GM12872 (cell line): Measurements from ENCODE around the gene GSG1L.

Source experiments
- TF ChIP-seq, protein P1 (sequence below): IDR thresholded peaks from 3 replicates; pipeline ENCODE4 v1.5.1; 2011; ENCODE audit warnings: low read depth, mild to moderate bottlenecking, low read length, moderate library complexity; ENCODE audit not compliant: insufficient read depth

The GSG1L gene

DNA sequence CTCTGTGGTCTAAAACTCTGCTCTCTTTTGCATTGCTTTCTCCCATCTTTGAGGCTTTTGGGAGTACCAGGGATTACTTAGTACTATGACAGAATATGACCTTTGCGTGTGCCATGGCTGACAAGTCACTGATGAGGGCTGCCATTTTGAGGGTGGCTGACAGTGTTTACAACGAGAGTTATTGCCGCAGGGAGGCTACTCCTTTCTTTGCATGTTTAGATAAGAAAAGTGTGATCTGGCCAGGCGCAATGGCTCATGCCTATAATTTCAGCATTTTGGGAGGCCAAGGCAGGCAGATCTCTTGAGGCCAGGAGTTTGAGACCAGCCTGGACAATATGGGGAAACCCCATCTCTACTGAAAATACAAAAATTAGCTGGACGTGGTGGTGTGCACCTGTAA is 77.5 kb downstream of the GSG1L start:
- TF ChIP-seq, protein P1, sequence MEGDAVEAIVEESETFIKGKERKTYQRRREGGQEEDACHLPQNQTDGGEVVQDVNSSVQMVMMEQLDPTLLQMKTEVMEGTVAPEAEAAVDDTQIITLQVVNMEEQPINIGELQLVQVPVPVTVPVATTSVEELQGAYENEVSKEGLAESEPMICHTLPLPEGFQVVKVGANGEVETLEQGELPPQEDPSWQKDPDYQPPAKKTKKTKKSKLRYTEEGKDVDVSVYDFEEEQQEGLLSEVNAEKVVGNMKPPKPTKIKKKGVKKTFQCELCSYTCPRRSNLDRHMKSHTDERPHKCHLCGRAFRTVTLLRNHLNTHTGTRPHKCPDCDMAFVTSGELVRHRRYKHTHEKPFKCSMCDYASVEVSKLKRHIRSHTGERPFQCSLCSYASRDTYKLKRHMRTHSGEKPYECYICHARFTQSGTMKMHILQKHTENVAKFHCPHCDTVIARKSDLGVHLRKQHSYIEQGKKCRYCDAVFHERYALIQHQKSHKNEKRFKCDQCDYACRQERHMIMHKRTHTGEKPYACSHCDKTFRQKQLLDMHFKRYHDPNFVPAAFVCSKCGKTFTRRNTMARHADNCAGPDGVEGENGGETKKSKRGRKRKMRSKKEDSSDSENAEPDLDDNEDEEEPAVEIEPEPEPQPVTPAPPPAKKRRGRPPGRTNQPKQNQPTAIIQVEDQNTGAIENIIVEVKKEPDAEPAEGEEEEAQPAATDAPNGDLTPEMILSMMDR: no peak

DNA sequence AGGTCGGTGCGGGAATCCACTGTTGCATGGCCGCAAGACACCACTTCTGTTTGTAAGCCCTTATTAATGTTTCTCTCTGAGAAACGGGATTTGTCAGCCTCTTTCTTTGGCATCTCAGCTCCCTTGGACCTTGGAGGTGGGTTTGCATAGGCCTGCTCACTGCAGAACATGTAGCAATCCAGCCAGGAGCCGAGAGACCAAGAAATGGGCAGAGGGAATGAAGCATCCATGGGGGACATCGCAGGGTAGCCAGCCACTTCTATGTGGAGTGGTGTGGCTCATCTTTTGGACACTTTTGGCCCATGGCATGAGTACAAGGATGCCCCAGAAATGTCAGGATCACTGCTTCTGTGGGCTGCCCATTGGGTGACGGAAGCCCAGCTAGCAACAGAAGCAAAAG is 79.4 kb downstream of the GSG1L start:
- TF ChIP-seq, protein P1: no peak

DNA sequence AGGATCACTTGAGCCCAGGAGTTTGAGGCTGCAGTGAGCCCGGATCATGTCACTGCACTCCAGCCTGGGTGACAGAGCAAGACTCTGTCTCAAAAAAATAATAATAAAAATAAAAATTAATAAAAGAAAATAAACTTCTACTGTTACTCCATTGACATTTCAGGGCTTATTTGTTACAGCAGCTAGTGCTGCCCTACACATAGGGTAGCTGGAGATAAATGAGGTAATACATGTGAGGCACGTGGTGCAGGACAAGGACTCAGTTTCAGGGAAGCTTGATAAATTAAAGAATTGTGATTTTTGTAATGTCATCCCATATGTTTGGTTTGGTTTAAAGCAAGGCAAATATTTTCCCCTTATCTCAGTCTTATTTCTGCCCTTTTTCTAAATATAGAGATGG is 80.3 kb downstream of the GSG1L start:
- TF ChIP-seq, protein P1: no peak

DNA sequence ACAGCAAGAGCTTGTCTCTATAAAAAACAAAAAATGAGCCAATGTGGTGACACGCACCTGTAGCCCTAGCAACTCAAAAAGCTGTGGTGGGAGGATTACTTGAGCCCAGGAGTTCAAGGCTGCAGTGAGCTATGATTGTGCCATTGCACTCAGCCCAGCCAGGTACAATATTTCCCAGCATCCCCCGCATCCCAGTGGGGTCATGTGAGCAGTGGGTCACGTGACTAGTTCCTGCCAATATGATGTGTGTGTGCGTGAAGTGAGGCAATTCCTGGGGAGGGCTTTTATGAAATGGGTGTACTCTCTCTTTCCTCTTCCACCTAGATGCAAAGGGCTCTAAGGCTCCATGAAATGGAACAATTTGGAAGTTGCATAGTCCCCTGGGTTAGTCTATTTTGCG is 81.3 kb downstream of the GSG1L start:
- TF ChIP-seq, protein P1: no peak

DNA sequence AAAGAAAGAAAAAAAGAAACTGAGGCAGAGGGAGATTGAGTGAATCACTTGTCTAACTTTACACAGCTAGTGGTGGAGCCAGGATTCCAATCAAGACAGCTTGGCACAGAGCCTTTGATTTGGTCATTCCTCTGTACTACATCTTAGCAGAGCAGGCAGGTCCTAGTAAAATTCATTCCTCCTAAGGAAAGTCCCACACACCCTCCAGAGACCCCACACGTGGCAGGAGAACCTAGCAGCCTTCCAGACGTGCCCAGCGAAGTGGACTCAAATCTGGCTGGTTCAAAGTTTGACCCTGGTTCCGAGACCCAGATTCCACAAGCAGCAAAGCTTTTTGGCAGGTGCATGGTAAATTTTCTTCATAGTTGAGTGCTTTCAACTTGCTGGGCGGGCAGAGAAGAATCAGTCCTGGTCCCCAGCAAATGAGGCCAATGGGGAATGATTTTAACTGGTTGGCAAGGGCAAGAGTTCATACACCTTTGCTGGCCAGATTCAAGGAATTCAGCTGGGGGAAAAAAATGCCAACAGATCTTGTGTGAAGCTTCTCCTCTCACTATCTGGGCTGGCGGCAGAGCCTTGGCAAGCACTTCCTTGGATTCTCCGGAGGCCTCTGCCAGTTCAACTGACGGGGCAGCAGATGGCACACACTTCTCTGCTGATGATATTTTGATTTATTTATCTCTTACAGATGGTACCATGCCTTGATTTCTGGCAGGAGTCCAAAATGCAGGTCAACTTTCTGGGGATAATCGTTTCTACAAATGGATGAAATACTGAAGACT is 82.4 kb downstream of the GSG1L start:
- TF ChIP-seq, protein P1: no peak

DNA sequence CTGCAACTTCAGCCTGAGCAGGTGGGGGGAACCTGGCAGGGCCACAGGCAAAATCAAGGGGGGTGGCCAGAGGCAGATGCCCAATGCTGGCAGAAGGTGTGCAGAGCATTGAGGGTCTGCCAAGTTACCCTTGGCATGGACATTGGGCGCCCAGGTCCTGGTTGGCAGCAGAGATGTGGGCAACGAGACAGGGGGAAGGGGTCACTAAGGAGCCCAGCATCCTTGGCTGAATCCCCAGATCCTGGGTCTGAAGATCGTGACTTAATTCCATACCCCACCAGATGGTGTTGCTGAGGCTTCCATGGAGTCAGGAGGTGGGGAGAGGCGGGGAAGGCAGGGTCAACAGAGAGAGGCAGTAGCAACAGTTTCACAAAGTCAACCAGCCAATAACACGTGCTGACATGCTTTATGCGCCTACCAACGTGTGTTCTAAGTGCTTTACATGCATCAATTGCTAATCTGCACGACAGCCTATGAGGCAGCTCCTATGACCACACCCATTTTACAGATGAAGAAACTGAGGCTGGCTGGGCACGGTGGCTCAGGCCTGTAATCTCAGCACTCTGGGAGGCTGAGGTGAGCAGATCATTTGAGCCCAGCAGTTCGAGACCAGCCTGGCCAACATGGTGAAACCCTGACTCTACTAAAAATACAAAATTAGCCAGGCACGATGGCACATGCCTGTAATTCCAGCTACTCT is 83.3 kb downstream of the GSG1L start:
- TF ChIP-seq, protein P1: no peak

DNA sequence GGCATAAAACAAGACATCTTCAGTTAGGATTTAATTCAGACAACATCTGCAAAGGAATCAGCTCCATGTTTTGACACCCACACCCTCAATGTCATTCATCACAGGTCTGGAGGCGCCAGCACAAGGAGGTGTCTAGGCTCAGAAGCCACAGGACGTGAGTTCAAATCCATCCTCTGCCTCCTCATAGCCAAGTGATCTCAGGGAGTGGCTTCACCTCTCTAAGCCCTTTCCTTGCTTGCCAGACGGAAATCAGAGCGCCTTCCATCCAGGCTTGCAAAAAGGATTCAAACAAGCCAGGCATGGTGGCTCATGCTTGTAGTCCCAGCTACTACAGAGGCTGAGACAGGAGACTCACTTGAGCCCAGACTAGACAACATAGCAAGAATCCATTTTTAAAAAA is 84.6 kb downstream of the GSG1L start:
- TF ChIP-seq, protein P1: no peak
